CD1c-positive myeloid dendritic cell (primary cell): ENCODE data around the gene RYR2.

Experiments used
- DNase-seq: peaks from one replicate; pipeline ENCODE4 v3.0.0-alpha.2; 2016; ENCODE audit errors: extremely low spot score

RYR2 gene

DNA sequence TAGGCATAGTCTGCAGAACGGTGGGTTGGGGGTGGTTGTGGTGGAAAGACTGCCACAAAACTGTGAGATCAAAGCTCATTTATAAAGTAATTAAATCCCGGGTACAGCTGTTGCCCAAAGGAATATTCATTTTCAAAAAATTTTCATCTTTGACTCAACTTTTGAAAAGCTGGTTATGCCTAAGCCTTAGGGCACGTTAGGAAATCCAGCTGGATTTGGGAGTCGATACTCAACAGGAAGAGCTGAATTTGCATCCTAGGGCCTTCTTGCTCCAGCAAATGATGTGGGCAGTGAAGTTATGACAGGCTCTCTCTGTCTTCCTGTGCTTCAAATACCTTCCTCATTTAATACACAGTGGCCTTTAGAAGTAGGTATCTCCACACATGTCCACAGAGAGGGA lies 817.0 kb downstream of the RYR2 start:
- DNase-seq: no peak

GRCh38 chr1:237861944-237862343 lies 820.0 kb downstream of the RYR2 start:
- peak; percentile 56 for DNase-seq

DNA sequence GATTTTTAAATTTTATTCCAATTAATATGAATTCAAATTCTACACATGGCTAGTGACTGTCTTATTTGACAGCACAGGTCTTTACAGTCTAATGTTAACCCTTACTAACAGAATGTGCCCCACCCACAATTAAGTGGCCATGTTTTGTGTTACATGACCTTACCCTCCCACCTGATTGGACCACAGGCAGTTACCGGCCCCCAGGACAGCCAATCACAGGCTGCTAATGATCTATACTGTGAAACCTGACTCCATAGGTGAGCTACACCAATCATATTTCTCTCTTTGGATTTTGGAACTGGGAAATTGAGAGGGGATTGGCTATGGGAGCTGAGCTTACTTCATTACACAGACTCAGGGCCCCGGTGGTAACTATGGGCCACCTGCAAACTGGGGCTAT lies 821.2 kb downstream of the RYR2 start:
- DNase-seq: no peak

- DNase-seq: peak; percentile 81
These were observed 822.6 kb downstream of the RYR2 start for GRCh38 chr1:237864338-237865244.

- no peak for DNase-seq
These were observed 825.5 kb downstream of the RYR2 start for GRCh38 chr1:237867380-237867888.

GRCh38 chr1:237868817-237869600 lies 827.0 kb downstream of the RYR2 start:
- no peak for DNase-seq

GRCh38 chr1:237873487-237874211 lies 831.7 kb downstream of the RYR2 start:
- DNase-seq: no peak

DNA sequence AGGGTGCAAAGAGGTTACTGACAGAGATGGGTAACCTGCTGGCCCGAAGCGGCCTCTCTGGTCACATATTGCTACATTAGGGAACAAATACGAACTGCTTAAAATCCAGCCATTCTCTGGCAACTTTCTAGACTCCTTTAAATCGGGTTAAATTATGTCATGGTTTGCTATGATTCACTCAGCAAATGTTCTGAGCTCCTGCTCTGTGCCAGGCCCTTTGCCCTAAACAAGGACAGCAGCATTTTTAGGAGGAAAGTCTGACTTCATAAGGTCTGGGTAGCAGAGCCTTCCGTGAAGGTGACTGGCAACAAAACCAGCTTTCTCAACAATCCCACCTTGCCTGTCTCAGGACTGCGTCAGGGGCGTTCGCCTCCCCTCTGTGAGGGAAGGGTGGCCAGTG lies 833.3 kb downstream of the RYR2 start:
- no peak for DNase-seq

GRCh38 chr1:237877631-237878030 lies 835.6 kb downstream of the RYR2 start:
- DNase-seq: no peak

DNA sequence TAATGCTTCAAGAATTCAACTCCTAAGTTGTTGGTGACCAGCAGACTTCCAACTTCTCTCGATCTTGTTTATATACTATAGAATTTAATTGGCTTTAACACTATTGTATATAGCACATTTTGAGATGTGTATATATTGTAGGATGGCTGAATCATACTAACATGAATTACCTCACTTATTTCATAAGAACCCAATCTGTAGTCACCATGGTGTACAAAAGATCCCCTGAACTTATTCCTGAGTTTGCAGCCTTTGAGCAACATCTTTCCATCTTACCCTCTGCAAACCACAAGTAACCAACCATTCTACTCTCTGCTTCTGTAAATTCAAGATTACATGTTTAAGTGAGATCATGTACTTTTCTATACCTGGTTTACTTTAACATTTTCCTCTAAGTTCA lies 836.4 kb downstream of the RYR2 start:
- no peak for DNase-seq

GRCh38 chr1:237879195-237879594 lies 837.2 kb downstream of the RYR2 start:
- no peak for DNase-seq
